HG03520 (cell line): ENCODE measurements around the gene STEAP1B.
"Not testable (repeated sequence)": the region's sequence is repeated elsewhere in the genome, so short reads cannot be mapped to it uniquely, and the experiment has no call there.

ENCODE experiments used
- ATAC-seq: cut with Tn5 transposase; IDR thresholded peaks from one replicate; pipeline ENCODE4 v1.9.1; 2021; ENCODE audit warnings: mild to moderate bottlenecking, moderate library complexity; ENCODE audit not compliant: unreplicated experiment

The STEAP1B gene

DNA sequence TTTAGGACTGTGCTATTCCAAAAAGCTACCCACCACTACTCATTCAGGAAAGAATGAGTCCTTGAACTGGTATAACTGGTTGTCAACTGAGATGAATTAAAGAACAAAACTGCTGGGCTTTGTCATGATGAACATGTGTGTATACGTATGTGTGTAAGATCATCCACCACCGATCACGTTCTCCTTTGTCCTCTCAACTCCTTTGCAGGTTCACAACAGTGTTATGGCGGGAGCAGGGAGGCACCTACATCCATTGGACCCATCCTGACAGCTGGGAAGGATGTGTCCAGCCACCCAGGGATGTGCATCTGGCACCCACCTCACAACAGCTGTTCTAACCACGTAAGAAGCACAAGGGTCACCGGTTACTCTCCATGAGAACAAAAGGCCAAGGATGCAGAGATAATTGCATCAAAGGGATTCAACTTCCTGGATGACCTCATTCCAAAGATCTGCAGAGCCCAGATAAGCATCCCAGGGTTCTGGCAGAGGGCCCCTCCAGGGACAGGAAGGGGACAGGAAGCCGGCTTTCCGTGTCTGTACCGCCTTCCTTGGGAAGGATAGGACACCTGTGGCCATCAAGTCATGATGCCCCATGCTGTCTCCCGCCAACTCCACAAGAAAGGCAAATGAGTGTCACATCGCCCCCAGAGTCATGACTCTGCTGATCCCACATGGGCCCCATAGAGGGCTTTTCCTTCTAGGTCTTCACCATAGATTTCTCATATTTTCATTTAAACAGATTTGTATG, 66.1 kb downstream of the STEAP1B start:
- no peak for ATAC-seq

DNA sequence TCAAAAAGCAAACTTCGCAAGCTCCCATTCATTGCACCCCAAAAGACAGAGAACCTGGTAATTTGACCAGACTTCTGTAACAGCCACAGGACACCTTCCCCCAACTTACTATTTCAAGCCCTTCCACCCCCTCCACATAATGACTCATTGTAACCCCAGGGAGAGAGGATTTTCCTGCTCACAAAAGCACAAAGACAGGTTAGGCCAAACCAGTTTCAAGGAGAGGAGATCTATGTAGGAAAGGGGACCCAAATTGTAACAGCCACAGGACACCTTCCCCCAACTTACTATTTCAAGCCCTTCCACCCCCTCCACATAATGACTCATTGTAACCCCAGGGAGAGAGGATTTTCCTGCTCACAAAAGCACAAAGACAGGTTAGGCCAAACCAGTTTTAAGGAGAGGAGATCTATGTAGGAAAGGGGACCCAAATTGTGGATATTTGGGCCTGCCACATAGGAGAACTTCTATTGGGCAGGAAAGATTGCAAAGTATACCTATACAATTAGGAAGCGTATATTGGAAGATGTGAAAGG, 66.8 kb downstream of the STEAP1B start:
- ATAC-seq: not testable (repeated sequence)

DNA sequence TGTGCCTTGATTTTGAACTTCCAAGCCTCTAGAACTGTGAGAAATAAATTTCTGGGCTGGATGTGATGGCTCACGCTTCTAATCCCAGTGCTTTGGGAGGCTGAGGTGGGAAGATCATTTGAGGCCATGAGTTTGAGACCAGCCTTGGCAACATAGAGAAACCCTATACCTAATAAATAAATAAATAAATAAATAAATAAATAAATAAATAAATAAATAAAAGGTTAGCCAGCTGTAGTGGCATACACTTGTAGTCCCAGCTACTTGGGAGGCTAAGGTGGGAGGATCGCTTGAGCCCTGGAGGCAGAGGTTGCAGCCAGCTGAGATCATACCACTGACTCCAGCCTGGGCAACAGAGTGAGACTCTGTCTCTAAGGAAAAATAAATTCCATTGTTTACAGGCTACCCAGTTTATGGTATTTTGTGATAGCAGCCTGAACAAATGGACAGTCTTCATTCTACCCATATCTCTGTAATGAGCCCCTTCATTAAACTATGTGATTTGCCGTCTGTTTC, 67.7 kb downstream of the STEAP1B start:
- ATAC-seq: no peak

DNA sequence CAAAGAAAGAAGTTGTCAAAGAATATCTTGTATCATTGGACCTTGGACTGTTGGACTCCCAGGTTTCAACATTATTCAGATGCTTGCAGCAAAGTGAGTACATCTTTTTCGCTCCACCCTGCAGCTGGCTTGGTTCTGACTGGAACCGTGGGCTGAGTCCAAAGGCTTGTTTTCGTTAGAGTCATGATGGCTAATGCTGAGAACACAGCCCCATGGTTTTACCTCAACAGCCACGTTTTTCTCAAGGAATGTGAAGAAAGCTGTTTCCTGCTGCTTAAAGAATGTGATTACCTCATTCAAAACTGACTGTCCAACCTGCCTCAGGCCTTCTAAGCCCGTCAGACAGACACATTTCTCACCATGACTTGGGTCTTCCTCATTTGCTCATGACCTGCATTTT, 69.5 kb downstream of the STEAP1B start:
- ATAC-seq: no peak

DNA sequence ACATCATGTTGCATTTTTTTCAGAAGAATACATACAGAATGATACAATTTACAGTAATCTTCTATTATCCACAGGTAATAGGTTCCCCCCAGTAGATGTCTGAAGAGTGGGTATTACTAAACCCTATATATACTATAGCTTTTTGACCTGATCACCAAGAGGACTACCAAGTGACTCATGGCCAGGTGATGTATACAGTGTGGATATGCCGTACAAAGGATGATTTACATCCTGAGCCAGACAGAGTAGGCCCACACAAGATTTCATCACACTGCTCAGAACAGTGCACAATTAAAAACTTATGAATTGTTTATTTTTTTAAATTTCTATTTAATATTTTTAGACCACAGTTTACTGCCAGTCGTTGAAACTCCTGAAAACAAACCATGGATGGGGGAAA, 70.6 kb downstream of the STEAP1B start:
- ATAC-seq: no peak

DNA sequence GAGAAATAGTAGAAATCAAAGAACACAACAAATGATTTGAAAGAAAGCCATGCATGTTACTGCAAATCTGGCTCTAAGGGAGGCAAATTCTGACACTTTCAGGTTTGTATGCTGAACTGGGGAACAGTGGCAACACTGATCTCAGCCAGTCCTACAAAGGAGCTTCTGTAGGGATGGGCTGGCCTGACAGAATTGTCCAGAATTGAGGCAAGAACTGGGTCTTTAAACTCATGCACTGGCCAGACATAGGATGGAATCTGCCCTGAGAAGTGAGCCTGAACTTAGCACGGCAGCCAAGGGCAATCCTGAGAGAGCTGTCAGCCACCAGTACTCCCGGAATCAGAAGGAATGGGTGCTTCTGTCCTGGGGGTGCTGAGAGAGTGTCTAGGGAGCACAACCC, 72.1 kb downstream of the STEAP1B start:
- no peak for ATAC-seq

DNA sequence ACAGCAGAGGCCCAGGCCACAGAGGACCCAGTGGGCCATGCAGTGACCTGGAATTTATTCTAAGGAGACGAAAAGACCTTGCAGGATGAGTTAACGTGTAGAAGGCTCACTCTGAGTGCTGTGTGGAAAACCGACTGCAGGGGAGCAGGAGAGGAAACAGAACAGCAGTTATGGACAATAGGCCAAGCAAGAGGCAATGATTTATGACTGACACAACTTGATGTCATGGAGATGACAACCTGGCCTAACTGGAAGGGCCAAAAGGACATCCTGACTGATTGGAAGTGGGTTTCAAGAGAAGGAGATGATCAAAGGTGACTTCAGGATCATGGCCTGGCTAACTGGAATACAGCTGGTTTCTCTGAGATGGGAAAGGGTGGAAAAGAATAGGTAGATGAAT, 72.9 kb downstream of the STEAP1B start:
- no peak for ATAC-seq

DNA sequence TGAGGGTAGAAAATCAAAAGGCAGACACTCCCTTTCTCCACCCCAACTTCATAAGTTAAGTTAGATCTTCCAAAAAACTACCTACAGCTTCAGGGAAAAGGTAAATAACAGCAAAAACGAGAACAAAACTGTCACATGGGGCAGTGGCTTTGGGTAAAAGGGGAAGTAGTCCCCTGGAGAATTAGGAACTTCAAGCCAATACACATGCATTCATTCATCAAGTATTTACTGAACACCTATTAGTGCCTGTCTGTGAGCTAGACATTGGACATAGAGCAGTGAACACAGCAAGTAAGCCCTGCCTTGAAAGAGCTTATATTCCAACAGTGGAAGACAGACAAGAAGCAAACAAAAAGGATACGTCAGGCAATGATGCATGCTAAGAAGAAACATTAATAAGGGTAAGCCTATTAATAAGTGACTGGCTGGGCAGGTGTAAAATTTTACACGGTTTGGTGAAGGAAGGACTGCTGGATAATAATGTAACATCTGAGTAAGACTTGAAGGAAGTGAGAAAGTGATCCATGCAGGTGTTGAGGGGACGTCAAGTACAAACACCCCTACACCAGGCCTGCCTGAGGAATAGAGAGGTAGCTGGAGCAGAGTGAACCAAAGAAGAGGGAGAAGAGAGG, 73.4 kb downstream of the STEAP1B start:
- ATAC-seq: no peak

DNA sequence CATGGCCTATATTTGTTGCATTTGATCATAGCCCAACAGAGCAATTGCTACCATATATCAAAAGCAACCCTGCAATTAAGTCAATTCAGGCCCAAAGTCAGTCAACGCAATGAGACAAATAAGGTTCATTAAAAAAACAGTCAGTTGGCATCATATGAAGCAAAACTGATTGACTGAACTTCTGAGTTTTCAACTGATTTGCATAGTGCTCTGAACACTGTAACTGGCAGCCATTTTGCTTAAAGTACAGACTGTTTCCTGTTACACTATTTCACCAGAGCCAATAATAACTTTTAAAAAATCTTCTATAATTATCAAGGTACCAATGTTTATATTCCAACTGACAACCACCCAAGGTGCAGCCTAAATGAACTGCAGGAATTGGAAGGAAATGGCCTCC, 74.6 kb downstream of the STEAP1B start:
- no peak for ATAC-seq

DNA sequence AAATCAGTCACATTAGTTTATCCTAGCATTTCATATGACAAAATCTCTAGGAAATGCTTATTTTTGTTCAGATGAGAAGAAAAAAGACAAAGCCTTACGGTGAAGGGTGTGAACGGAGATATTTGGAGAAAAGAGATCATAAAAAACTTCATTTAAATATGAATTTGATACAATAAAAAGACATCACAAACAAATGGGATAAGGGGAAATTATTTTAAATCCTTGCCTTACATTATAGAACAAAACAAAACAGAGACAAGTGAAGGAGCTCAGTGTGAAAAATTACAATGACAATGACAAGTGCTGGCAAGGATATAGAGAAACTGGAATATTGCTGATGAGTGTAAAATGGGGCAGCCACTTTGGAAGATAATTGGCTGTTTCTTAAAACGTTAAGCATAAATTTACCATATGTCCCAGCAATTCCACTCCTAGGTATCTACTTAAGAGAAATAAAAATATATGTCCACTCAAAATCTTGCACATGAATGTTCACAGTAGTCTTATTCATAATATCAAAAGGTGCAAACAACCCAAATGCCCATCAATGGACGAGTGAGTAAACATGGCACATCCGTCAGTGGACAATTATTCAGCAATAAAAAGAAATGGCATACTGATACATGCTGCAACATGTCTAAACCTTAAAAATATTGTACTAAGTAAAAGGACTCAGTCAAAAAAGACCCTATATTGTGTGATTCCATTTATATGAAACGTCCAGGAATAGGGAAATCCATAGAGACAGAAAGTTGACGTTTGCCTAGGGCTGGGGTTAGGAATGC, 77.0 kb downstream of the STEAP1B start:
- no peak for ATAC-seq

DNA sequence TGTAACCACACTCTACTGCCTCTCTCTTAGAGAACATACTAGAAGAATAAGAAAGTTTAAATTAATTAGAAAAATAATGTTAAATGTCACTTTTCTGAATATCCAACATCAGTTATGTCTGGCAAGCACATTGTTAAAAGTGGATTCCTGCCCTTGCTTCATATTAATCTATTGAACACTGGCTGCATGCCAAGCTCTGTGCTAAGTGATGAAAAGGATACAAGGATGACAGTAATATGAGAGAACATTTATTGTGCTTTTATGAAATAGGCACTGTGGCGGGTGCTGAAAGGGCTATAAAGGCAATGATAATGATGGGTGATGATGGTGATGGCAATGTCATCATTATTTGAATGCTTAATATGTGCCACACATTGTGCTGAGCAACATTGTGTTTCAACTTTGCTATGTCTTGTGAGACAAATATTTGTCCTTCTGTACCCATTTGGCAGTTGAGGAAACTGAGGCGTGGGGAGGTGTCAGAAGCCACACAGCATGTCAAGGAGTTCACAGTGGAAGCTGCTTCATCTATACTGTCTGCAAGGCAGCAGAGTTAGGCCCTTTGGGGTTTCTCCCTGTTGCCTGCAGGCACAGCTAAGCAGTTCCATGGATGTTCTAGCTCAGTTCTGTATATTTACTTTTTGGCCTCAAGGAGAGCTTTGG, 78.9 kb downstream of the STEAP1B start:
- ATAC-seq: no peak

DNA sequence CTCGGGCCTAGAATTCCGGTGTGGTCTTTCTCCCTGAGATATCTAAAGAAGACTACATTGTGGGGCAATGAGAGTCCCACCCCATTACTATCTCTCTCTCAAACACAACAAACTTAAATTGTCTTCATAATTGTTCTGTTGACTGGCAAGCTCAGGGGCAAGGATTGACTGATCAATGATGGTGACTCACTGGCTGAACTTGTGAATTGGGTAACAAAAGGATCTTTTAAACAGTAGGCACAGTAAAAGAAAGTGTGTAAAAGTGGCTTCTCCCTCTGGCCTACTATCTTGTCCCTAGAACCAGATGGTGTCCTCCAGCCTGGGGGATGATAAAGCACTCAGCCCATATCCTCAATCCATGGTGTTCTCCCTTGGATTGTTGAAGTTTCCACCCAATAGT, 80.0 kb downstream of the STEAP1B start:
- no peak for ATAC-seq

DNA sequence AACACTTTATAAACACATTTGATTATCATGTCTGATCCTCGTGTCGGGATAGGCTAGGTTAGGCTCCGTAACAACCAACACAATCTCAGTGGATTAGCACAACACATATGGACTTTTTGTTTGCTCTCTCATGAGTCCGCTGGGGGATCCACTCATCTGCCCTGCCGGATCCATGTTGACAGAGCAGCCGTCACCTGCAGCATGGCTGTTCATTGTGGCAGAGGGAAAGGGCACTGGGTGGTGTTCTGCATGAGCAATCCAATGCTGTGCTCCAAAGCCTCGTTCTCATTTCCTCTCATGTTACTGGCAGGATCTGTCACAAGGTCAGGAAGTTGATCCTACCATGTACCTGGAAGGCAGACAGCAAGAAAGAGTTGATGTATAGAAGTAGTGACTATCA, 80.5 kb downstream of the STEAP1B start:
- no peak for ATAC-seq

DNA sequence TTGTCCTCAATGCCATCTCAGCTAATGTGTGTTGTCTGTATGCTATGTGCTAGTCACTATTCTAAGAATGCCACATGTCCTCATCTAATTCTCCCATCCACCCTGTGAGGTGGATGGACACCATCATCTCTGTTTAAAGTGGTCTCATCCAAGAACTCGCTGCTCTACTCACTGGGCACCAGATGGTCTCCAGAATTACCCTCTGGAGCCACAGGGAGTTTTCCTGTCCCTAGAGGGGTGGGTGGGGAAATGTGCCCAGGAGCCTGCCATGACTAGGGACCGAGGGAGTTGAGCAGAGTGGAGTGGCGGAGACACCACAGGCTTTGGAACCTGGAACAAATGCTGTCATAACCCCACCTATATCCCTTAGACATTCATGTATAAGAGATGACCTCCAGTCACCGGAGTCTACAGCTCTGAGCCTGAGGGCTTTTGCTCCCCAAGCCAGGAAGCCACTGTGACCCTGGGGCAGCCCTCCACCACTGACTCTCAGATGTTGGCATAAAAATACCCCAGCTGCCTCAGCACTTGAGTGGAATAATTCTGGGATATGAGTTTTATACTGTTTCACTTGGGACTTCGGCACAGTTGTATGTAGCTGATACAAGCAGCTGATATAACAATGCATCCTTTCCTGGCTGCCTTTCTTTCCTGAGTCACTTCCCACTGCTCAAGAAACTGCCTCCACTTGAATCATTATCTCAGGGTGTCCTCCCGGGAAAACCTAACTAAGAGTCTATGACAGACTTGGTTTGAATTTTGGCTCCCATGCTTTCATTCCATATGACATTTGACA, 81.5 kb downstream of the STEAP1B start:
- ATAC-seq: no peak

DNA sequence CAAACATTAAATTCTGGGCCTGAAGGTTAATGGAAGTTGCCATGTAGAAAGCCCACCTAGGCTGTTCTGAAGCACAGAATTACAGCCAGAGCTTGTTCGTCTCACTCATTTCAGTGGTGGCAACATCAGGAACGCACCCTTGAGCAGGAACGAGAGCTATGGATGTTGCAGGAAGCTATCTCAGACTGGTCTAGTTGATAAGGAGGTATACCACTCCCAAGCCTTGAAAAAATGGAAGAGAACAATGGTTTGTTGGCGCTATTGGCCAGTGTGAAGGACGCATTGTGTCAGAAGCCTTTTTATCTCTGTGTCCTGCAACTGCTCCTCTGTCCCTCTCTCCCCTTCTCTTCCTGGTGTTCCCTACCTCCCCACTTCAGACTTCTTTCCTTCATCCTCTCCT, 82.1 kb downstream of the STEAP1B start:
- no peak for ATAC-seq

DNA sequence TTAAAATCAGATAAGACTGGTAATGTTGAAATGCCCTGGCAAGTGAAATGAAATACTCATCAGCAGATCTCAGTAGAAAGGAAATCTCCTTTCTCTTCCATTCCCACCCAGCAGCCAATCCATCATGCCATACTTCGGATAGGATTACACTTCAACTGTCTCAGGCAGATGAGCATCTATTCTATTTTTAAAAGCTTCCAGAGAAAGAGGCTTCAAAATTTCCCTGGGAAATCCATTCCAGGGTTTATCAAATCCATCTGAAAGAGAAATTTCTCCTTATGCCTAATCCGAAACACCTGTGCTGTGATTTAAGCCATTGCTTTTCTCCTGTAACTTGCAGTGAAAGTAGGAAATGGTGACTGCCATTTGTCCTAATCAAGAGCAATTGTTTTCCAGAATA, 82.6 kb downstream of the STEAP1B start:
- ATAC-seq: no peak

DNA sequence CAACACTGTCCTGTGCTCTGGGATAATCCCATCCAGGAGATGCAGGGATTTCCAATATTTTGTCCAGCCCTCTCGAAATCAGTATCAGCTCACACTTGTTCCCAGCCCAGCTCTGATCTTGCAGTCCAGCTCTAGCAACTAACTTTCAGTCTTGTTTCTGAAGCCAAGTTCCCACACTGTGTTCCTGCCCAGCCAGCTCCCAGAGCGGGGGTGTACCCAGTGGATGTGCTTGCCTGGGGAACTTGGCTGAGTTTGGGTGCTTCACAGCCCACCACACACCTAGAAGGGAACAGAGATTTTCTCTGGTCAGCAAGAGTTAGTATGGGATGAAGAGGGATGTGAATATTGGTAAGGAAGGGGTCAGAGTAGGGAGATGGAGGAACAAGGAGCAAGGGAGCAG, 85.6 kb downstream of the STEAP1B start:
- ATAC-seq: no peak

DNA sequence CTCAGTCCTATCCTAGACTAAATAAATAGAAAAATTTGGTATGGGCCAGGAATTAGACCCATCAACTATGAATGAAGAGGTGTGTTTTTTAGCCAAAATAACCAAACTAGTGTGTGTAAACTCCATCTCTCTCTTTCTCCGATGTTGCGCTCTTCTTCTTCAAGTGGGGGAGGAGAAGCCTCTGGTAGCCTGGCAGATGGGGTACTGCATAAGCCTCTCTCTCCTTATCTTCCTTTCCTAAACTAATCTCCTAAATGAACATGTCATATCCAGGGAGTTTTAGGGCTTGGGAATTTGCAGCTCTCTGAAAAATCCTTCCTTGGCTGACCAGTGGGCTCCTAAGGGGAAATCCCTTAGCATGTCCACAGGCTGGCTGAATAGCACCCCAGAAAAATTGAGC, 86.8 kb downstream of the STEAP1B start:
- no peak for ATAC-seq

DNA sequence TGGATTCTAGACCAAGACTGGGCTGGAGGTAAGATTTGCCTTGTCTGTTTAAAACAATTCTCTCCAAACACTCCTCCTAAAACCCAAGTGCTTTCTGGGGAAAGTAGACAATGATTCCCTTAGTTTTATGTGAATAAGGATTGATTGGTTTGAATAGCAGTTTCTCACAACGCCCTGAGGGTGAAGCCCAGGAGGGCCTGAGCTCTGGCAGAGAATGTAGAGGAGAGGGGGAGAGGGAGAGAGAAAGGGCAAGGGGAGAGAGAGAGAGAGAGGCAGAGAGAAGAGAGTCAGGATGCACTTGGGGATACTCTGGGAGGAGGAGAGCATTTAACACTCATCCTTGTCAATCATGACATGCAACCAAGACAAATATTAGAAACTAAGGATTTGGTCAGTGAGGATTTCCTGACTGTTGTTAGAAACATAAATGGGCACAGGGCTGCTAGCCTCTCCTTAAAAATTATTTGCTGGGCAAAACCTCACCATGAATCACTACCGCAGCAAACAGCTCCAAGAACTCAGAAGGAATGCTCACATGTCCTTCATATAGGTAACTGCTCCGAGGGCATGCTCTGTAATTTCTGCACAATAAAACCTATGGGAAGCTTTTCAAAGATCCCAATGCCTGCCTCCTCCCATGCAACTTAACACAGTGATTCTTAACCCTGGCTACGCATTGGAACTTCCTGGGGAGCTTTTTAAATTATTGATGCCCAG, 87.9 kb downstream of the STEAP1B start:
- ATAC-seq: no peak

DNA sequence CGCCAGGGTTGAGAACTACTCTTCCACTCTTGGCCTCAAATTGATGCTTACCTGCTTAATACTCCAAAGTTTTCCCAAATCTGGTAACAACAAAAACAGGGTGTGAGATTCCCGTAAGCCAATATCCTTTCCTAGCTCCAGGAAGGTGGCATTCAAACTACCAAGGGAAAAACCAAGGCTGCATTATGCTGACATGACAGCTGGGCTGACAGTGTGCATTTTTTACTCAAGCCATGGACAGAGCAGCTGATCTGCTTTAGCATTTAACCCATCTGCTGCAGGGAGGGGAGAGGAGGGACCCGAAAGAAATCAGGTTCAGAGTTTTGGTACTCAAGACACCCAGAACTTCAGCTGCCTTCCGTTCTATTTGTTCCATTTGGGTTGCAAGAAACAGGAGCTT, 93.3 kb downstream of the STEAP1B start:
- ATAC-seq: no peak
